ENCODE results near the gene LEFTY2.
A peak's percentile ranks its signal among the peaks of the same experiment; 100 is the strongest.

LEFTY2 gene

DNA sequence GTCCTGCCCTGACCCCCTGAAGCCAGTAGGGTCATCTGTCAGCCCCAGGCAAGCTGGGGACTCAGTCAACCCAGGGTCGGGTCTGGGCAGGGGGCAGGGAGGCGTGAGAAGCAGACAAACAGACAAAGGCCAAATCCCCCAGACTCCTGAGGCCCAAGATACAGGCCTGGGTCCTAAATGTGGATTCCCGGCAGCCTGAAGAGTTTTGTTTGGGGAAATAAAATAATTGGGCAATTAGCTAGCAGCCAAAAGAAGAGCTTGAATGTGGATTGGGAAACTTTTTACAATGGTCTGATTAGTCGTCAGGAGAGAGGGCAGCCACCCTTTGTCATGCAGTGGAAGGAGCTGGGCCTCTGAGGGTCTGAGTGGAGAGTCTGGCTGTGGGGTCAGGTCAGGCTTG, 4.5 kb upstream of the LEFTY2 start:
- ChIA-PET POLR2A (interaction anchor here (0.6 kb wide), 1 partner anchor 63 kb away, joined by 4 read pairs; no protein-coding TSS in a partner anchor), CTCF (interaction anchor here (1.0 to 1.2 kb wide), 2 partner anchors 16 to 33 kb away, joined by 3 to 4 read pairs; no protein-coding TSS in a partner anchor)
- H3K9me3 ChIP-seq (ENCODE audit: control insufficient read depth, insufficient read depth, low read depth, low read length), result no peaks in the 10 kb centered on the region
- H3K4me3 ChIP-seq (ENCODE audit: low read depth, low read length), result no peak overlapping the region
- H3K27ac ChIP-seq (ENCODE audit: extremely low read depth, low read depth, low read length), result no peak overlapping the region
- H3K36me3 ChIP-seq (ENCODE audit: control insufficient read depth in 2 of 2, insufficient read depth in 1 of 2, low read length in 2 of 2), result no peaks in the 10 kb centered on the region
- H3K4me1 ChIP-seq (ENCODE audit: control insufficient read depth, insufficient read depth, low read length), result no peaks in the 10 kb centered on the region
- TF ChIP-seq ZNF138 (tag by site-specific recombination; IDR thresholded peaks at IDR 0.05; ENCODE audit: borderline replicate concordance), result no peak
- TF ChIP-seq ZNF335 (tag by site-specific recombination; conservative IDR thresholded peaks at IDR 0.05), result 0 out of 2 replicates have a peak, but pooled peaks have one; percentile 44
- no peak for TF ChIP-seq ZNF654 (tag by site-specific recombination; IDR thresholded peaks at IDR 0.05; ENCODE audit: low read depth)
- TF ChIP-seq, protein P1, sequence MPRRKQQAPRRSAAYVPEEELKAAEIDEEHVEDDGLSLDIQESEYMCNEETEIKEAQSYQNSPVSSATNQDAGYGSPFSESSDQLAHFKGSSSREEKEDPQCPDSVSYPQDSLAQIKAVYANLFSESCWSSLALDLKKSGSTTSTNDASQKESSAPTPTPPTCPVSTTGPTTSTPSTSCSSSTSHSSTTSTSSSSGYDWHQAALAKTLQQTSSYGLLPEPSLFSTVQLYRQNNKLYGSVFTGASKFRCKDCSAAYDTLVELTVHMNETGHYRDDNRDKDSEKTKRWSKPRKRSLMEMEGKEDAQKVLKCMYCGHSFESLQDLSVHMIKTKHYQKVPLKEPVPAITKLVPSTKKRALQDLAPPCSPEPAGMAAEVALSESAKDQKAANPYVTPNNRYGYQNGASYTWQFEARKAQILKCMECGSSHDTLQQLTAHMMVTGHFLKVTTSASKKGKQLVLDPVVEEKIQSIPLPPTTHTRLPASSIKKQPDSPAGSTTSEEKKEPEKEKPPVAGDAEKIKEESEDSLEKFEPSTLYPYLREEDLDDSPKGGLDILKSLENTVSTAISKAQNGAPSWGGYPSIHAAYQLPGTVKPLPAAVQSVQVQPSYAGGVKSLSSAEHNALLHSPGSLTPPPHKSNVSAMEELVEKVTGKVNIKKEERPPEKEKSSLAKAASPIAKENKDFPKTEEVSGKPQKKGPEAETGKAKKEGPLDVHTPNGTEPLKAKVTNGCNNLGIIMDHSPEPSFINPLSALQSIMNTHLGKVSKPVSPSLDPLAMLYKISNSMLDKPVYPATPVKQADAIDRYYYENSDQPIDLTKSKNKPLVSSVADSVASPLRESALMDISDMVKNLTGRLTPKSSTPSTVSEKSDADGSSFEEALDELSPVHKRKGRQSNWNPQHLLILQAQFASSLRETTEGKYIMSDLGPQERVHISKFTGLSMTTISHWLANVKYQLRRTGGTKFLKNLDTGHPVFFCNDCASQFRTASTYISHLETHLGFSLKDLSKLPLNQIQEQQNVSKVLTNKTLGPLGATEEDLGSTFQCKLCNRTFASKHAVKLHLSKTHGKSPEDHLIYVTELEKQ (tag by site-specific recombination; IDR thresholded peaks at IDR 0.05; ENCODE audit: borderline replicate concordance), result no peak
- no peak for TF ChIP-seq ZNF2 (tag by site-specific recombination; IDR thresholded peaks at IDR 0.05)

DNA sequence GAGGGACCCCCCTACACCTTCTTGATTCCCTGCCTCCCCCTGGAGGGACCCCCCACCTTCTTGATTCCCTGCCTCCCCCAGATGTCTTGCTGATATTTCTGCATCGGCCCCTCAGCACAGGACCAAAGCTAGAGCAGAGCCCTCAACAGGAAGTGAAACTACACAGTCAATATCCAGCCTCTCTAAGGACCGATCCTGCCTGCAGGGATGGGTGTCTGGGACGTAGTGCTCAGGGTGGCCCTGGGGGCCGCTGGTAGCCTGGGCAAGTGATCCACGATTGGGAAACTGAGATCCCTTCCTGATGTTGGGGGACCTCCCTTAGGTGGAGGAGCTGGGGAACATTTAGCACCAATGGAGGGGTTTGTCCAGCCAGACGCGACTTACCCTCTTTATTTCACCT, 3.9 kb upstream of the LEFTY2 start:
- H3K36me3 ChIP-seq (ENCODE audit: control insufficient read depth in 2 of 2, insufficient read depth in 1 of 2, low read length in 2 of 2), result no peaks in the 10 kb centered on the region
- no peaks in the 10 kb centered on the region for H3K4me1 ChIP-seq (ENCODE audit: control insufficient read depth, insufficient read depth, low read length)
- ChIA-PET POLR2A (interaction anchor here (0.6 kb wide), 3 partner anchors 62 to 293 kb away, joined by 3 to 8 read pairs (median 4); no protein-coding TSS in a partner anchor), CTCF (interaction anchor here (1.0 to 1.2 kb wide), 2 partner anchors 17 to 41 kb away, joined by 3 to 4 read pairs; no protein-coding TSS in a partner anchor)
- H3K4me3 ChIP-seq (ENCODE audit: low read depth, low read length), result no peak overlapping the region
- no peak overlapping the region for H3K27ac ChIP-seq (ENCODE audit: extremely low read depth, low read depth, low read length)
- no peaks in the 10 kb centered on the region for H3K9me3 ChIP-seq (ENCODE audit: control insufficient read depth, insufficient read depth, low read depth, low read length)
- TF ChIP-seq ZNF221 (tag by site-specific recombination; IDR thresholded peaks at IDR 0.05; ENCODE audit: borderline replicate concordance) (no peak), ZNF664 (tag by site-specific recombination; IDR thresholded peaks at IDR 0.05) (no peak), WT1 (tag by site-specific recombination; IDR thresholded peaks at IDR 0.05) (no peak), ZNF23 (tag by site-specific recombination; IDR thresholded peaks at IDR 0.05; ENCODE audit: borderline replicate concordance) (no peak), GLIS2 (tag by site-specific recombination; IDR thresholded peaks at IDR 0.05) (peak; percentile 10; the same call in 1 of the 2 replicates)
- TF ChIP-seq, protein P2, sequence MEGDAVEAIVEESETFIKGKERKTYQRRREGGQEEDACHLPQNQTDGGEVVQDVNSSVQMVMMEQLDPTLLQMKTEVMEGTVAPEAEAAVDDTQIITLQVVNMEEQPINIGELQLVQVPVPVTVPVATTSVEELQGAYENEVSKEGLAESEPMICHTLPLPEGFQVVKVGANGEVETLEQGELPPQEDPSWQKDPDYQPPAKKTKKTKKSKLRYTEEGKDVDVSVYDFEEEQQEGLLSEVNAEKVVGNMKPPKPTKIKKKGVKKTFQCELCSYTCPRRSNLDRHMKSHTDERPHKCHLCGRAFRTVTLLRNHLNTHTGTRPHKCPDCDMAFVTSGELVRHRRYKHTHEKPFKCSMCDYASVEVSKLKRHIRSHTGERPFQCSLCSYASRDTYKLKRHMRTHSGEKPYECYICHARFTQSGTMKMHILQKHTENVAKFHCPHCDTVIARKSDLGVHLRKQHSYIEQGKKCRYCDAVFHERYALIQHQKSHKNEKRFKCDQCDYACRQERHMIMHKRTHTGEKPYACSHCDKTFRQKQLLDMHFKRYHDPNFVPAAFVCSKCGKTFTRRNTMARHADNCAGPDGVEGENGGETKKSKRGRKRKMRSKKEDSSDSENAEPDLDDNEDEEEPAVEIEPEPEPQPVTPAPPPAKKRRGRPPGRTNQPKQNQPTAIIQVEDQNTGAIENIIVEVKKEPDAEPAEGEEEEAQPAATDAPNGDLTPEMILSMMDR (tag by site-specific recombination; IDR thresholded peaks at IDR 0.05), result no peak

DNA sequence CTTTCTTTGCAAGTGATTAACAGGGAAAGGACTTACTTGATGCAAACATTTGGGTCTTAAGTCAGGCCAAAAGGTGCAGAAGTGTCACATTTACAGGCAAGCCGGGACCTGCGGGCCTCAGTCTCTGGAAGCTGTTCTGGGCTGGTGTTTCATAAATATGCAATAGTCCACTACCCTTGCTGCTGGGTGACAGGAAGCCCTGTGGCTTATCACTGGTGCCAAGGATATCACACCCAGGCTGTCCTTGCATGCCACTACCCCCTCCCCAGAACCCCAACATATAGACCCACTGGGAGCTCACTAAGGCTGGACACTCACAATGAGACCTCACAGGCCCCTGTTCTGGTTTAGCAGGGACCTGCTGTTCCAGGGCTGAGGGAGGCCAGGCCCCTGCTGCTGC, 3.4 kb upstream of the LEFTY2 start:
- TF ChIP-seq ZNF624 (tag by site-specific recombination; IDR thresholded peaks at IDR 0.05), result no peak
- peak; percentile 87 for TF ChIP-seq ZIC2 (tag by site-specific recombination; IDR thresholded peaks at IDR 0.05)
- no peak for TF ChIP-seq BCL11A (tag by site-specific recombination; IDR thresholded peaks at IDR 0.05; ENCODE audit: low read depth)
- ChIA-PET CTCF (interaction anchor here (1.0 to 1.2 kb wide), 2 partner anchors 18 to 42 kb away, joined by 3 to 4 read pairs; no protein-coding TSS in a partner anchor), POLR2A (interaction anchor here (0.6 to 0.9 kb wide), 3 partner anchors 18 to 292 kb away, joined by 3 to 8 read pairs (median 3); no protein-coding TSS in a partner anchor)
- H3K4me1 ChIP-seq (ENCODE audit: control insufficient read depth, insufficient read depth, low read length), result no peaks in the 10 kb centered on the region
- no peaks in the 10 kb centered on the region for H3K36me3 ChIP-seq (ENCODE audit: control insufficient read depth in 2 of 2, insufficient read depth in 1 of 2, low read length in 2 of 2)
- no peak overlapping the region for H3K27ac ChIP-seq (ENCODE audit: extremely low read depth, low read depth, low read length)
- H3K4me3 ChIP-seq (ENCODE audit: low read depth, low read length), result no peak overlapping the region
- H3K9me3 ChIP-seq (ENCODE audit: control insufficient read depth, insufficient read depth, low read depth, low read length), result no peaks in the 10 kb centered on the region

Measured in HEK293 (cell line).